ENCODE measurements around the gene CCM2L. TPM values are rescaled to one million over a fixed set of nuclear protein-coding genes. Genes with fewer than 3 reads are reported as not detected.

The CCM2L gene
- 1 to 10 TPM in 3 of 4 donors, under 1 TPM in 1; 0.22 to 7.5 (median 1.5) TPM for polyA plus RNA-seq
- long read RNA-seq, donor 1, result 0 reads
- long read RNA-seq, donor 2, result 0 reads
- long read RNA-seq, donor 3, result 0 reads
- long read RNA-seq, donor 4, result 0 reads
- long read RNA-seq, donor 5, result 0 reads
- long read RNA-seq, donor 6, result 0 reads
- long read RNA-seq, donor 7, result 0 reads
- long read RNA-seq, donor 8, result 0 reads
- long read RNA-seq, donor 9, partial matches to known transcripts, result 0 of 1 reads
- long read RNA-seq, donor 9, other reads (novel, unspliced or antisense), result 0 of 1 reads
- long read RNA-seq, donor 10, result 0 reads

DNA sequence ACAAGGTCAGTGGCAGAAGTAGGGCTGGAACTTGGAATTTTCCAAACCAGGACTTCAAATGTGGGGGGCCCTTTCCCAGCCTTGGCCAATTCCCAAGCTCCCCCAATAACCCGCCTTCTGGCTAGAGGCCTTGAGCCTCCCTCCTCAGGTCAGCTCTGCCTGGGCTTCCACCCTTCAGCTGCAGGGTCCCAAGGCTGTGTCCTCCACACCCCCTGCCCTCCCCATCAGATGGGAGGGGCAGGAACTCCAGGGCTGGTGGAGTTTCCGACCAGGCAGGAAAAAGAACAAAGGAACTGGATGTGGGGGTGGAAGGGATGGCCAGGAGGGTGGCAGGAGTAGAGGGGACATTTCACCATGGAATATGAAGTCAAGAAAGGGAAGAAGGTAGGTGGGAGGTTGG, at the start of gene CCM2L:
Gene CCM2L, plus strand, starts transcription at position 338 of the 400 bp plus-strand sequence. Its CDS starts 17 bp downstream, at position 355.
- Histone ChIP-seq H3K4me3 (ENCODE audit: low read depth in 1 of 3, low read length in 3 of 3) (no peak within 1 kb of the TSS), H3K27me3 (ENCODE audit: control insufficient read depth in 3 of 3, insufficient read depth in 3 of 3, low read length in 3 of 3) (peaks cover 0 to 37% (median 3%) of the 10 kb centered on the region in 3 donors), H3K36me3 (ENCODE audit: control insufficient read depth in 3 of 3, insufficient read depth in 2 of 3, low read depth in 1 of 3, low read length in 3 of 3) (no peaks in the 10 kb centered on the region), H3K9me3 (ENCODE audit: control insufficient read depth in 2 of 2, insufficient read depth in 1 of 2, low read depth in 1 of 2, low read length in 1 of 2) (no peaks in the 10 kb centered on the region), H3K4me1 (ENCODE audit: control insufficient read depth in 3 of 3, insufficient read depth in 2 of 3, low read depth in 1 of 3, low read length in 2 of 3) (no peaks in the 10 kb centered on the region), H3K27ac (ENCODE audit: low read depth in 1 of 3, low read length in 2 of 3) (peak within 1 kb of the TSS in 1 of 3 donors; percentile 64)
- DNase-seq (no peak), FAIRE-seq (no peak)
- WGBS, 3 donors, result 48 to 60% (median 52%) methylated on average over 2 of the region's 2 CpGs

DNA sequence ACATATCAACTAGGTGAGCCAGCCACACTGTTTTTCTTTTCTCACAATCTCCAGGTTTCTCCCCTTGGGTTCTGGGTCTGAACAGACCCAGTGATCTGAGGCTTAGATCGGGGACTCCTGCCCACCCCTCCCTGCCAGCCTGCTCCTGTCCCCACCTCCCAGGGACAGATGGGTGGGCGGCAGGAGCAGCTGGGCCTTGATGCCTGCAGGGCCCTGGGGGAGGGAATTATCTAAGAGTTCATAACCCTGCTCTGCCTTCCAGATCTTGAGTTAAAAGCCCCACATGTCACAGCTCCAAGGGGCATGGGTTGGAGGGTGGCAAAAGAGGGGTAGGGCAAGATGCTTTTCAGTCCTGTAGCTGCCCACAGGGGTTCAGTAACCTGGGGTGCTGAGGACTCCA, 47.5 kb upstream of the CCM2L start:
- Histone ChIP-seq H3K36me3 (ENCODE audit: control insufficient read depth in 3 of 3, insufficient read depth in 2 of 3, low read depth in 1 of 3, low read length in 3 of 3) (no peaks in the 10 kb centered on the region), H3K9me3 (ENCODE audit: control insufficient read depth in 2 of 2, insufficient read depth in 1 of 2, low read depth in 1 of 2, low read length in 1 of 2) (no peaks in the 10 kb centered on the region), H3K27ac (ENCODE audit: low read depth in 1 of 3, low read length in 2 of 3) (no peak overlapping the region), H3K27me3 (ENCODE audit: control insufficient read depth in 3 of 3, insufficient read depth in 3 of 3, low read length in 3 of 3) (peaks cover 0 to 20% (median 16%) of the 10 kb centered on the region in 3 donors), H3K4me1 (ENCODE audit: control insufficient read depth in 3 of 3, insufficient read depth in 2 of 3, low read depth in 1 of 3, low read length in 2 of 3) (no peaks in the 10 kb centered on the region), H3K4me3 (ENCODE audit: low read depth in 1 of 3, low read length in 3 of 3) (no peak overlapping the region)
- no peak for FAIRE-seq
- WGBS, 3 donors, result 38 to 51% (median 45%) methylated on average over 2 of the region's 2 CpGs
- DNase-seq, result no peak

DNA sequence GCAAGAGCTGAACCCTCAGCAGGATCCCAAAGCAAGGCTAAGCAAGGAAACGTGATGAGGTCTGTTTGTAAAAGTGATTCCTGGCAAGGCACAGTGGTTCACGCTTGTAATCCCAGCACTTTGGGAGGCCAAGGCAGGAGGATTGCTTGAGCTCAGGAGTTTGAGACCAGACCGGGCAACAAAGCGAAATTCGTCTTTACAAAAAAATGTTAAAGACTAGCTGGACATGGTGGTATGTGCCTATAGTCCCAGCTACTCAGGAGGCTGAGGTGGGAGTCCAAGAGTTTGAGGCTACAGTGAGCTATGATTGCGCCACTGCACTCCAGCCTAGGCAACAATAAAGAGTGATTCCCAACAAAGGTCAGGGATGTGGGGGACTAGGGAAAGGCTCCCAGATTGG, 46.3 kb upstream of the CCM2L start:
- Histone ChIP-seq H3K27me3 (ENCODE audit: control insufficient read depth in 3 of 3, insufficient read depth in 3 of 3, low read length in 3 of 3) (peaks cover 0 to 24% (median 16%) of the 10 kb centered on the region in 3 donors), H3K4me1 (ENCODE audit: control insufficient read depth in 3 of 3, insufficient read depth in 2 of 3, low read depth in 1 of 3, low read length in 2 of 3) (no peaks in the 10 kb centered on the region), H3K27ac (ENCODE audit: low read depth in 1 of 3, low read length in 2 of 3) (no peak overlapping the region), H3K36me3 (ENCODE audit: control insufficient read depth in 3 of 3, insufficient read depth in 2 of 3, low read depth in 1 of 3, low read length in 3 of 3) (no peaks in the 10 kb centered on the region), H3K4me3 (ENCODE audit: low read depth in 1 of 3, low read length in 3 of 3) (no peak overlapping the region), H3K9me3 (ENCODE audit: control insufficient read depth in 2 of 2, insufficient read depth in 1 of 2, low read depth in 1 of 2, low read length in 1 of 2) (no peaks in the 10 kb centered on the region)
- 62 to 68% (median 64%) methylated on average over 6 of the region's 6 CpGs for WGBS, 3 donors
- FAIRE-seq (no peak), DNase-seq (no peak)

DNA sequence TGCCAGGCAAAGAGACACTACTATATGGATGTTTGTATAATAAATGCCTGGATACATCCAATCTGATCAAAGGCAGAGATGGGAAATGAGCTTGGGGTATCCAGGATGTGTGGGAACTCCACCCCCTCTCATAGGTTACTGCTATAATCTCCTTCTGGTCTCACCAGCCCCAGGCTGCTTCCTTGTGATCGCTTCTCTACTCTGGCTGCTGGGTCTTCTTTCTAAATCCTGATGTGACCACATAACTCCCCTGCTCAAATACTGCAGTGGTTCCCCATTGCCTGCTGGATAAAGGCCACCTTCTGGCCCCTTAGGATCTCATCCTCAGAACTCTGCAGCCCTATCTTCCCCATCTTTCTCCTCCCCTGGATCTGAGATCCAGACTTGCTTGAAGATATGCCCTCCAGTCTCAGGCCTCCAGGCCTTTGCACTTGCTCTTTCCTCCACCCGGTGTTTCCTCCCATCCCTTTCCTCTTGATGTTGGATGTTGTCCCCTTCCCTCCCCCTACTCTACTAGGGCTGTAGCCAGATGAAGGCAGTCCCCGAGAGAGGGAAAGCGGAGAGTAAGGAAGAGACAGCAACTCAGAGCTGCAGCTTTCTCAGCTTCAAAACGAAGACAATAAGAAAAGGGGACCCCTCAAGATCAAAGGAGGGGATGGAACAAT, 43.1 kb upstream of the CCM2L start:
- Histone ChIP-seq H3K27me3 (ENCODE audit: control insufficient read depth in 3 of 3, insufficient read depth in 3 of 3, low read length in 3 of 3) (peaks cover 0 to 29% (median 10%) of the 10 kb centered on the region in 3 donors), H3K4me3 (ENCODE audit: low read depth in 1 of 3, low read length in 3 of 3) (no peak overlapping the region), H3K36me3 (ENCODE audit: control insufficient read depth in 3 of 3, insufficient read depth in 2 of 3, low read depth in 1 of 3, low read length in 3 of 3) (no peaks in the 10 kb centered on the region), H3K4me1 (ENCODE audit: control insufficient read depth in 3 of 3, insufficient read depth in 2 of 3, low read depth in 1 of 3, low read length in 2 of 3) (no peaks in the 10 kb centered on the region), H3K27ac (ENCODE audit: low read depth in 1 of 3, low read length in 2 of 3) (no peak overlapping the region), H3K9me3 (ENCODE audit: control insufficient read depth in 2 of 2, insufficient read depth in 1 of 2, low read depth in 1 of 2, low read length in 1 of 2) (no peaks in the 10 kb centered on the region)
- FAIRE-seq, result no peak
- WGBS, 3 donors, result 6 to 9% (median 7%) methylated on average over 5 of the region's 5 CpGs
- DNase-seq, result no peak

DNA sequence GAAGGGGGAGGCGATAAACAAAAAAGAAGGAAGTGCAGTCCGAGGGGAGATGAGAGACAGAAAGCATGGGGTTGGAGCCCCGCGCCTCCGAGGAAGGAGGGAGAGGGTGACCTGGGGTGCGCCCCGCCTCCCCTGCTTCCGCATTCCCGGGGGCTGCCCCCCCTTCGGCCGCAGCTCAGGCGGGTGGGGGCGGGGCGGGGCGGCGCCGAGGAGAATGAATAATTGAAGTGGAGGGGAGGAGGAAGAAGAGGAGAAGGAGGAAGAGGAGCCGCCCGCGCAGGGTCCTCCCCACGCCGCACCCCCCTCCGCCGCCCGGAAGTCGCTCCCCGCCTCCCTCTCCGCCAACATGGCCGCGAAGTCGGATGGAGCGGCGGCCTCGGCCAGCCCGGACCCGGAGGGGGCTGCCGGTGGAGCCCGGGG, 42.4 kb upstream of the CCM2L start, which contains the start of gene XKR7:
Gene XKR7, plus strand, starts transcription at position 322 of the 420 bp plus-strand sequence. Its CDS starts 25 bp downstream, at position 347.
- DNase-seq, result peak in 1 of 2 donors; percentile 9

DNA sequence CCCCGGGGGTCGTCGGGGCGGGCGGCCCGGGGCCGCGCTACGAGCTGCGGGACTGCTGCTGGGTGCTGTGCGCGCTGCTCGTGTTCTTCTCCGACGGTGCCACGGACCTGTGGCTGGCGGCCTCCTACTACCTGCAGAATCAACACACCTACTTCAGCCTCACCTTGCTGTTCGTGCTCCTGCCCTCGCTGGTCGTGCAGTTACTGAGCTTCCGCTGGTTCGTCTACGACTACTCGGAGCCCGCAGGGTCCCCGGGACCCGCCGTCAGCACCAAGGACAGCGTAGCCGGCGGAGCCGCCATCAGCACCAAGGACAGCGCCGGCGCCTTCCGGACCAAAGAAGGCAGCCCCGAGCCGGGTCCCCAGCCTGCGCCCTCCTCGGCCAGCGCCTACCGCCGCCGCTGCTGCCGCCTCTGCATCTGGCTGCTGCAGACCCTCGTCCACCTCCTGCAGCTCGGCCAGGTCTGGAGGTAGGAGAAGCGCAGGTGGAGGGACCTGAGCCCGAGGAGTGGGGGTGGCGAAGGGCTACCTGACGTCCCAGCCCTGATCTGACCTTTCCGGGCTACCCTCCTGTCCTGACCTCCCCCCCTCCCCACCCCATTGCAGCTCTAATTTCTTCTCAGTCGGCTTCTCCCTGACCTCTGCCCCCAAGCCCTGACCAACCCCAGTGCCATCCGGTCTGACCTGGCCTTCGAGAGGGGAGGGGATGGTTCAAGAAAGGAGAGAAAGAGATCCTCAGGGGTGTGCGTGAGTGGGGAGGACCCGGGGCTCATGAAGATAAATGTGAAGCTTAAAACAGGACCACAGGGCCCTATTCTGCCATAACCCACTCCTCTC, 41.7 kb upstream of the CCM2L start:
- no peak for FAIRE-seq
- no peaks in the 10 kb centered on the region for H3K36me3 ChIP-seq (ENCODE audit: control insufficient read depth in 3 of 3, insufficient read depth in 2 of 3, low read depth in 1 of 3, low read length in 3 of 3)
- H3K9me3 ChIP-seq (ENCODE audit: control insufficient read depth in 2 of 2, insufficient read depth in 1 of 2, low read depth in 1 of 2, low read length in 1 of 2), result no peaks in the 10 kb centered on the region
- DNase-seq, result peak; percentile 35 to 89
- WGBS, 3 donors, result 2 to 7% (median 7%) methylated on average over 44 to 57 of the region's 57 CpGs
- peak overlapping the region in 2 of 3 donors; percentile 13 to 41 for H3K4me3 ChIP-seq (ENCODE audit: low read depth in 1 of 3, low read length in 3 of 3)
- H3K27ac ChIP-seq (ENCODE audit: low read depth in 1 of 3, low read length in 2 of 3), result no peak overlapping the region
- H3K4me1 ChIP-seq (ENCODE audit: control insufficient read depth in 3 of 3, insufficient read depth in 2 of 3, low read depth in 1 of 3, low read length in 2 of 3), result no peaks in the 10 kb centered on the region
- peaks cover 0 to 28% (median 10%) of the 10 kb centered on the region in 3 donors for H3K27me3 ChIP-seq (ENCODE audit: control insufficient read depth in 3 of 3, insufficient read depth in 3 of 3, low read length in 3 of 3)

More for the DNA sequence above, 42.4 kb upstream of the CCM2L start, which contains the start of gene XKR7:
- Histone ChIP-seq H3K4me1 (ENCODE audit: control insufficient read depth in 3 of 3, insufficient read depth in 2 of 3, low read depth in 1 of 3, low read length in 2 of 3) (no peaks in the 10 kb centered on the region), H3K27ac (ENCODE audit: low read depth in 1 of 3, low read length in 2 of 3) (no peak within 1 kb of the TSS), H3K27me3 (ENCODE audit: control insufficient read depth in 3 of 3, insufficient read depth in 3 of 3, low read length in 3 of 3) (peaks cover 0 to 30% (median 10%) of the 10 kb centered on the region in 3 donors), H3K4me3 (ENCODE audit: low read depth in 1 of 3, low read length in 3 of 3) (peak within 1 kb of the TSS in 2 of 3 donors; percentile 13 to 41), H3K36me3 (ENCODE audit: control insufficient read depth in 3 of 3, insufficient read depth in 2 of 3, low read depth in 1 of 3, low read length in 3 of 3) (no peaks in the 10 kb centered on the region), H3K9me3 (ENCODE audit: control insufficient read depth in 2 of 2, insufficient read depth in 1 of 2, low read depth in 1 of 2, low read length in 1 of 2) (no peaks in the 10 kb centered on the region)
- FAIRE-seq, result no peak
- 1 to 8% (median 3%) methylated on average over 5 to 38 of the region's 38 CpGs for WGBS, 3 donors

DNA sequence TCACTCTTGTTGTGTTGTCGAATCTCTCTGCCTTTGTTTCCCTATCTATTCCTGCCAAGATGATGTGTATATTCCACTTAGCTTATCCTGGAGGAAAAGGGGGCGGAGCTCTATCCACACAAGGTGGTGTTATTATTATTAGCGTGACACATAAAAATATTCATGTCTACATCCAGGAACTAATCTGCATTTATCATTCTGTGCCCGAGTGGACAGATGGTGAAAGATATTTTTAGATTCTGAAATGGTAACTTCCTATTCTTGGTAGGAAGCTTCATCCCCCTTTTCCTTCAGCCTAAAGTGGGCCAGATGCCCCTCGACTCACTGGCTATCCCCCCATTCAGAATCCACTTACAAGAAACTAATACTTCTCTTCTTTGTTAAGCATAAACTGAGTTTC, 40.2 kb upstream of the CCM2L start:
- Histone ChIP-seq H3K9me3 (ENCODE audit: control insufficient read depth in 2 of 2, insufficient read depth in 1 of 2, low read depth in 1 of 2, low read length in 1 of 2) (no peaks in the 10 kb centered on the region), H3K27ac (ENCODE audit: low read depth in 1 of 3, low read length in 2 of 3) (no peak overlapping the region), H3K27me3 (ENCODE audit: control insufficient read depth in 3 of 3, insufficient read depth in 3 of 3, low read length in 3 of 3) (peaks cover 0 to 29% (median 7%) of the 10 kb centered on the region in 3 donors), H3K4me1 (ENCODE audit: control insufficient read depth in 3 of 3, insufficient read depth in 2 of 3, low read depth in 1 of 3, low read length in 2 of 3) (no peaks in the 10 kb centered on the region), H3K4me3 (ENCODE audit: low read depth in 1 of 3, low read length in 3 of 3) (no peak overlapping the region), H3K36me3 (ENCODE audit: control insufficient read depth in 3 of 3, insufficient read depth in 2 of 3, low read depth in 1 of 3, low read length in 3 of 3) (no peaks in the 10 kb centered on the region)
- no peak for DNase-seq
- FAIRE-seq, result no peak
- 59 to 61% (median 61%) methylated on average over 5 of the region's 5 CpGs for WGBS, 3 donors

DNA sequence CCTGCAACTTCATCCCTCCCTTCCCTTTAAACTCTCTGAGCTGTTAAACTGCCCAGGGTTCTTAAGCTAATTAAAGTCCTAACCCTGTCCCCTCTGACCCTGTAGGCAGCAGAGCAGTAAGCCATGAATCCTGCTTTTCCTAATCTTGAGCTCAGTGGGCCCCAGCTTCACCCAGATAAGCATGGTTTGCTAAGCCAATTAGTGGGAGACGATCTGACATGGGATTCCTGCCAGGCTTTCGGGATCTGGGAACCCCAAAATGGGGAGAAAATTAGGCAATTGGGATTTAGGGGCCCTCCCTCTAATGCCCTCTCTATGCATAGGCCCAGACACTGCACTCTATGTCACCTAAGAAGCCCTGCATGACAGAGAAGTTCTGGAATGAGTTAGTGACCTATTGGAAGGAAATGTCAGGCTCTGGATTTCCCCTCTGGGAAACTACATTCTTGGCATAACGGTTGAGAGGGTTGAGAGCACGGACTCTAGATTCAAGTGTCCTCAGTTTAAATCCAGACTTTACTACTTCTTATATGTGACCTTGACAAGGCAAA, 37.7 kb upstream of the CCM2L start:
- DNase-seq (no peak), FAIRE-seq (no peak)
- Histone ChIP-seq H3K36me3 (ENCODE audit: control insufficient read depth in 3 of 3, insufficient read depth in 2 of 3, low read depth in 1 of 3, low read length in 3 of 3) (no peaks in the 10 kb centered on the region), H3K27ac (ENCODE audit: low read depth in 1 of 3, low read length in 2 of 3) (no peak overlapping the region), H3K4me3 (ENCODE audit: low read depth in 1 of 3, low read length in 3 of 3) (no peak overlapping the region), H3K4me1 (ENCODE audit: control insufficient read depth in 3 of 3, insufficient read depth in 2 of 3, low read depth in 1 of 3, low read length in 2 of 3) (no peaks in the 10 kb centered on the region), H3K9me3 (ENCODE audit: control insufficient read depth in 2 of 2, insufficient read depth in 1 of 2, low read depth in 1 of 2, low read length in 1 of 2) (no peaks in the 10 kb centered on the region), H3K27me3 (ENCODE audit: control insufficient read depth in 3 of 3, insufficient read depth in 3 of 3, low read length in 3 of 3) (peaks cover 0 to 22% (median 3%) of the 10 kb centered on the region in 3 donors)
- 25 to 29% (median 28%) methylated on average over 4 of the region's 4 CpGs for WGBS, 3 donors

Measured in small intestine (tissue), 16 donors.